ENCODE results near the gene ZNF138.
"Not testable (repeated sequence)": the region's sequence is repeated elsewhere in the genome, so short reads cannot be mapped to it uniquely, and the experiment has no call there.

Gene ZNF138

DNA sequence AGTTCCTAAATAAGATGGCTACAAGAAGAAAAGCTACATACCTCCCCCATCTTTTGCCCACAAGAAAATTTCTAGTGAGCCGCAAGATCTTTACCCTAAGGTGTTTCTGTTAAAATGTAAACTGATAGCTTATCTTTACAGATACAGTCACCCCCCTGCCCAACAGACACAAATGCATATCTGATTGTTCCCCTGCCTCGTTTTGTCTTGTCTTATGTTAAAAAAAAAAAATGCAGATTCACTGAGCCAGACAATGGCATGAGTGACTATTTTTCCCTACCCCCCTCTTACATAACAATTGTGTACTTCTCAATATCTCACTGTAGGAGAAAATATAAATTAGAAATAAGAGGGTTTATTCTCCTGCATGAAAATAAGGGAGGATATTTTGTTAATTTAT is 8.5 kb downstream of the ZNF138 start:
- no peak overlapping the region for H3K4me3 ChIP-seq (replicated peaks; ENCODE audit: low read depth, low read length)
- TF ChIP-seq, protein P1, sequence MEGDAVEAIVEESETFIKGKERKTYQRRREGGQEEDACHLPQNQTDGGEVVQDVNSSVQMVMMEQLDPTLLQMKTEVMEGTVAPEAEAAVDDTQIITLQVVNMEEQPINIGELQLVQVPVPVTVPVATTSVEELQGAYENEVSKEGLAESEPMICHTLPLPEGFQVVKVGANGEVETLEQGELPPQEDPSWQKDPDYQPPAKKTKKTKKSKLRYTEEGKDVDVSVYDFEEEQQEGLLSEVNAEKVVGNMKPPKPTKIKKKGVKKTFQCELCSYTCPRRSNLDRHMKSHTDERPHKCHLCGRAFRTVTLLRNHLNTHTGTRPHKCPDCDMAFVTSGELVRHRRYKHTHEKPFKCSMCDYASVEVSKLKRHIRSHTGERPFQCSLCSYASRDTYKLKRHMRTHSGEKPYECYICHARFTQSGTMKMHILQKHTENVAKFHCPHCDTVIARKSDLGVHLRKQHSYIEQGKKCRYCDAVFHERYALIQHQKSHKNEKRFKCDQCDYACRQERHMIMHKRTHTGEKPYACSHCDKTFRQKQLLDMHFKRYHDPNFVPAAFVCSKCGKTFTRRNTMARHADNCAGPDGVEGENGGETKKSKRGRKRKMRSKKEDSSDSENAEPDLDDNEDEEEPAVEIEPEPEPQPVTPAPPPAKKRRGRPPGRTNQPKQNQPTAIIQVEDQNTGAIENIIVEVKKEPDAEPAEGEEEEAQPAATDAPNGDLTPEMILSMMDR (IDR thresholded peaks at IDR 0.05; ENCODE audit: low read length, missing control alignments) = no peak
- no peak for DNase-seq (ENCODE audit: low read depth)

DNA sequence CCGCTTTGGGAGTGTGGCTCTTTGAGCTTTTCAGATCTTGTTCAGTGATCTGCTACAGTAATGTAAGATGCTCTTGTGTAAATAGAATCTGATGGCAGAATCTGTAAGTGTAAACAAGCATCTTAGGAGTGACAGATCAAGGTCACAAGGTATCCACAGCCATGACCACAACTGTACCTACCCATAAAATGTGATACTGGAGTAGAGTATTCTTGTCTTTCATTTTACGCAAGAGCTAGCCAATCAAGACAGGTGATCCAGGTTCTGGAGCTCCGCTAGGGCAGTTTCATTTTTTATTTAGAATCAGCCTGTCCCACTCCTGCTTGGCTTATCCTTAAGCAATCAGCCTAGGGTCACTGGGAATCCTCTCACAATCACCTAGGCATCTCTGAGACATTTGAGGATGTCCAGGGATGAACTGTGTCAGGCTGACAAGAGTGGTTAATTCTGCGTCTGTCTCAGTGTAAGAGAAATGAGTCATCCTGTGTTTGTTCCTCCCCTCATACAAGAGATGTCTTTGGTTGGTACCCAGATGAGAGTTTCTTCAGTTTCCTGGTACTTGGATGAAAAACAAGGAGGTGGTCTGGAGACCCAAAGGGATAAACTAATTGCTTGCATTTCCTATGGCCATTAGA is 13.6 kb downstream of the ZNF138 start:
- H3K4me3 ChIP-seq (replicated peaks; ENCODE audit: low read depth, low read length) = no peak overlapping the region
- DNase-seq (ENCODE audit: low read depth) = no peak
- TF ChIP-seq, protein P1 (IDR thresholded peaks at IDR 0.05; ENCODE audit: low read length, missing control alignments) = no peak

DNA sequence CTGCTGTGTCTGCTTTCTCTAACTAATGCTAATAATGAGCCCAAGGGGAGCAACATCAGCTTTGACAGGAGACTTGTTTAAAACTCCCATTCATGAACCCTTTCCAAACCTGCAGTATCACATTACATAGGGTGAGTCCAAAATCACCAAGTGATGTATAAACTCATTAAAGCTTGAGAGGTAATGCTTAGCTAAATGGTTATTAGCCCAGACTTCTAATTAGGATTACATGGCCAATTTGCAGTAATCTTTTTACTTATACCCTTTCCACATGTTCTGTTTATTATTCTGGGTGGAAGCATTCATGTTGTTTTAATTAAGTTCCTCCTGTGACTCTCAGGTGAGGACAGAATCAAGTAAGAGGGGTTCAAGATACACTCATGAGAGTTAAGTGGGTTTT is 17.5 kb downstream of the ZNF138 start:
- TF ChIP-seq, protein P1 (IDR thresholded peaks at IDR 0.05; ENCODE audit: low read length, missing control alignments) = no peak

DNA sequence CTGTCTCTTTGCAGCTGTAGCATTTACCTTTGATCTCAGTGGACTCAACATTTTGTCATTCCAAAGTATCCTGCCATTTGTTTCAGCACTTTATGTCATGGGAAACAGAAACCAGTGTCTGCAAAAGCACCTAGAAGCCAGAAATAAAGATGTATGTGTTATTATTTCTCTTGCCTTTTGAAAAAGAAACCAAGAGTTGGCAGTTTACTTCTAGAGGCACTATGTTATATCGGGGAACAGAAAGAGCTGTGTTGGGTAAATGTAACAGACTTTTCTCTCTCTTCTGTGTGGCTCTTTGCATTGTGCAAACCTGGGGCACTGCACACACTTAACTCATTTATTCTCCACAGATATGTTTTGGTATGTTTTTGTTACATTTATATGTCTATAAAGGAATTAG is 36.7 kb downstream of the ZNF138 start:
- TF ChIP-seq, protein P1 (IDR thresholded peaks at IDR 0.05; ENCODE audit: low read length, missing control alignments) = no peak

More for the DNA sequence above, 17.5 kb downstream of the ZNF138 start:
- no peak for DNase-seq (ENCODE audit: low read depth)
- H3K4me3 ChIP-seq (replicated peaks; ENCODE audit: low read depth, low read length) = no peak overlapping the region

DNA sequence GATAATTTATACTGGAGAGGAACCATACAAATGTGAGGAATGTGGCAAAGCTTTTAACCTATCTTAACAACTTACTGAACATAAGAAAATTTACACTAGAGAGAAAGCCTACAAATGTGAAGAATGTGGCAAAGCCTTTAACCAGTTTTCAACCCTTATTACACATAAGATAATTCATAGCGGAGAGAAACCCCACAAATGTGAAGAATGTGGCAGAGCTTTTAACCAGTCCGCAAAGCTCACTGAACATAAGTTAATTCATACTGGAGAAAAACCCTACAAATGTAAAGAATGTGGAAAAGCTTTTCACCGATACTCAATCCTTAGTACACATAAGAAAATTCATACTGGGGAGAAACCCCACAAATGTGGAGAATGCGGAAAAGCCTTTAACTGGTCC is 37.9 kb downstream of the ZNF138 start:
- H3K4me3 ChIP-seq (replicated peaks; ENCODE audit: low read depth, low read length) = no peak overlapping the region
- TF ChIP-seq, protein P1 (IDR thresholded peaks at IDR 0.05; ENCODE audit: low read length, missing control alignments) = no peak
- no peak for DNase-seq (ENCODE audit: low read depth)

More for the DNA sequence above, 36.7 kb downstream of the ZNF138 start:
- no peak for DNase-seq (ENCODE audit: low read depth)
- no peak overlapping the region for H3K4me3 ChIP-seq (replicated peaks; ENCODE audit: low read depth, low read length)

DNA sequence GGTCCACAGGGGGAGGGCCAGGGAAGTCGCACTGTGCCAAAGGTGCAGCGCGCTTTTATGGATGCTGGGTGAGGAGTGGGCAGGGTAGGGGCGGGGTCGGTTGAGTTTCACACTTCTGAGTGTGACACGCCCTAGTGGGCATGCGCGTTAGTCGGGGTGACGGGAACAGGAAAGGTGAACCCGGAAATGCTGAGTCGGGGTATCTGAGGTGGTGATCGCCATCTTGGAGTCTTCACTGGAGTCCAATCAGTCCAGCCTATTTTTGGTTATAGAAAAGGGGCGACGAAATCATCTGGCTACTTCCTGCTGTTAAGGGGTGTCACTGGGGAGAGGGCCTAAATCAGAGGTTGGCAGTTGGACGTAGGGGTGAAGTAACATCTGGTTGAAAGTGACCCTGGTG is 40.8 kb downstream of the ZNF138 start:
- TF ChIP-seq, protein P1 (IDR thresholded peaks at IDR 0.05; ENCODE audit: low read length, missing control alignments) = no peak
- H3K4me3 ChIP-seq (replicated peaks; ENCODE audit: low read depth, low read length) = no peak overlapping the region

DNA sequence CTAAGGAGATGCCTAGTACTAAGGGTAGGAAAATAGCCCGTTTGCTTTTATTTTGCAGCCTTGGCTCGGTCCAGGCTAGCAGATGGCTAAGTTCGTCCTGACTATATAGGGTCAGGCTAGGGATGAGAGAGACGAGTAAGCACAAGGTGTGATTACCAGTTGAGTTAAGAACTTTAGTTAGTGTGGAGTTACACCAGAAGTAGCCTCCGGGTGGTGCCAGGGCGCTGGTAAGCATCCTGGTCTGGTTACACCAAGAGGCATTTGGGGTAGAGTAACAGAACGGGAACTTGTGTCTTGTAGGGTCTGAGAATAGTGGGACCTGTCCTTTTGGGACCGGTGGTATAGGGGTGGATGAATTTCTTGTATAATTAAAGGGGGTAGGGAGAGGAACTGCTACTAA is 41.6 kb downstream of the ZNF138 start:
- H3K4me3 ChIP-seq (replicated peaks; ENCODE audit: low read depth, low read length); DNase-seq (ENCODE audit: low read depth): not testable (repeated sequence)

More for the DNA sequence above, 40.8 kb downstream of the ZNF138 start:
- no peak for DNase-seq (ENCODE audit: low read depth)

DNA sequence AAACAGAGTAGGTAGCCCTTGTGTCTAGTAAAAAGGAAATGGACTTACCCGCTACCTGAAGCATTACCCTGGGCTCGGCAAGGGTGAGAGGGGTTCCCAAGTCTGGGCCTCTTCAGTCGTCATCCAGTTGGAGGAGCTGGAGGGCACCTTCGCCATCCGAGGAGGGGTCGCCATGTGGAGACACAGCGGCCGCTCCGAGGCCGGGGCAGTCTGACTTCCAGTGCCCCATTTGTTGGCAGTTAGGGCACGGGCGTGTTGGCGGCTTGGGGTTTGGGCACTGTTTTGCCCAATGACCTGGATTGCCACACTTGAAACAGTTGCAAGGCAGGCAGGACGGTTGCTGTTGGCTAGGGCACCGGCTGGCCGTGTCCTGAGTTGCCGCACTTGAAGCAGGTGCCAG is 43.8 kb downstream of the ZNF138 start:
- not testable (repeated sequence) for H3K4me3 ChIP-seq (replicated peaks; ENCODE audit: low read depth, low read length); DNase-seq (ENCODE audit: low read depth)

Data from fibroblast of pulmonary artery (primary cell).